EL (cell line): ENCODE data around the gene TSHZ3.

Experiments used
- DNase-seq: peaks from one replicate; pipeline ENCODE4 v3.0.0-alpha.2; 2016

Gene TSHZ3

GRCh38 chr19:31261603-31262212 is 87.5 kb downstream of the TSHZ3 start:
- DNase-seq: no peak

GRCh38 chr19:31261019-31261602 is 88.1 kb downstream of the TSHZ3 start:
- no peak for DNase-seq

GRCh38 chr19:31260171-31260933 is 88.9 kb downstream of the TSHZ3 start:
- no peak for DNase-seq

GRCh38 chr19:31258211-31259052 is 90.8 kb downstream of the TSHZ3 start:
- DNase-seq: no peak

GRCh38 chr19:31257426-31258130 is 91.7 kb downstream of the TSHZ3 start:
- DNase-seq: no peak

GRCh38 chr19:31257025-31257424 is 92.2 kb downstream of the TSHZ3 start:
- DNase-seq: no peak

- DNase-seq: no peak
Observed at GRCh38 chr19:31256593-31256960, 92.7 kb downstream of the TSHZ3 start.

- DNase-seq: no peak
Observed at GRCh38 chr19:31255831-31256592, 93.2 kb downstream of the TSHZ3 start.

- no peak for DNase-seq
Observed at GRCh38 chr19:31255174-31255799, 93.9 kb downstream of the TSHZ3 start.

GRCh38 chr19:31254611-31255010 is 94.6 kb downstream of the TSHZ3 start:
- DNase-seq: no peak

- no peak for DNase-seq
Observed at GRCh38 chr19:31254180-31254551, 95.1 kb downstream of the TSHZ3 start.

GRCh38 chr19:31253526-31254179 is 95.6 kb downstream of the TSHZ3 start:
- no peak for DNase-seq

GRCh38 chr19:31252441-31252840 is 96.8 kb downstream of the TSHZ3 start:
- DNase-seq: no peak

- no peak for DNase-seq
Observed at GRCh38 chr19:31249217-31249616, 100.0 kb downstream of the TSHZ3 start.

- DNase-seq: no peak
Observed at GRCh38 chr19:31235806-31236205, 113.4 kb downstream of the TSHZ3 start.

GRCh38 chr19:31233295-31233800 is 115.9 kb downstream of the TSHZ3 start:
- no peak for DNase-seq

- peak; percentile 78 for DNase-seq
Observed at GRCh38 chr19:31232871-31233270, 116.4 kb downstream of the TSHZ3 start.

- DNase-seq: no peak
Observed at GRCh38 chr19:31232180-31232579, 117.1 kb downstream of the TSHZ3 start.

- DNase-seq: no peak
Observed at GRCh38 chr19:31231237-31231636, 118.0 kb downstream of the TSHZ3 start.

- peak; percentile 20 for DNase-seq
Observed at GRCh38 chr19:31226151-31226935, 122.9 kb downstream of the TSHZ3 start.
